HEK293T (cell line): ENCODE results near the gene TMEM171.

ENCODE experiments used
- HDGF ChIP-seq: fragments of 450-650 bp; IDR thresholded peaks from 2 replicates; pipeline ENCODE4 v1.6.1; 2017; ENCODE audit warnings: antibody characterized with exemption, borderline replicate concordance
- PKNOX1 ChIP-seq: fragments of 450-650 bp; IDR thresholded peaks from 2 replicates; pipeline ENCODE4 v1.6.1; 2016
- SUZ12 ChIP-seq: fragments of 450-650 bp; IDR thresholded peaks from 2 replicates; pipeline ENCODE4 v1.6.1; 2016; ENCODE audit warnings: mild to moderate bottlenecking

- TF ChIP-seq PKNOX1 = no peak
- TF ChIP-seq SUZ12 = no peak
- TF ChIP-seq HDGF = no peak
These were observed 19.1 kb downstream of the TMEM171 start for GRCh38 chr5:73139485-73139884.
